RCC 7860 (cell line): Measurements from ENCODE around the gene NAALAD2.
"Not testable (repeated sequence)": the region's sequence is repeated elsewhere in the genome, so short reads cannot be mapped to it uniquely, and the experiment has no call there.

Source experiments
- DNase-seq: peaks from one replicate; pipeline ENCODE4 v3.0.0-alpha.2; 2015; ENCODE audit warnings: low spot score
- FAIRE-seq: peaks from 2 replicates; lab custom pipeline; 2012; peaks lifted over from hg19 to GRCh38; lab: Jason Lieb, UNC

The NAALAD2 gene

GRCh38 chr11:90189011-90189410, 54.5 kb downstream of the NAALAD2 start:
- FAIRE-seq (no peak), DNase-seq (no peak)

- no peak for DNase-seq
- FAIRE-seq, result no peak
These were observed 58.6 kb downstream of the NAALAD2 start for GRCh38 chr11:90192869-90193582.

GRCh38 chr11:90197377-90197776, 62.9 kb downstream of the NAALAD2 start:
- DNase-seq (no peak), FAIRE-seq (no peak)

GRCh38 chr11:90202342-90202741, 67.9 kb downstream of the NAALAD2 start:
- DNase-seq (no peak), FAIRE-seq (no peak)

DNA sequence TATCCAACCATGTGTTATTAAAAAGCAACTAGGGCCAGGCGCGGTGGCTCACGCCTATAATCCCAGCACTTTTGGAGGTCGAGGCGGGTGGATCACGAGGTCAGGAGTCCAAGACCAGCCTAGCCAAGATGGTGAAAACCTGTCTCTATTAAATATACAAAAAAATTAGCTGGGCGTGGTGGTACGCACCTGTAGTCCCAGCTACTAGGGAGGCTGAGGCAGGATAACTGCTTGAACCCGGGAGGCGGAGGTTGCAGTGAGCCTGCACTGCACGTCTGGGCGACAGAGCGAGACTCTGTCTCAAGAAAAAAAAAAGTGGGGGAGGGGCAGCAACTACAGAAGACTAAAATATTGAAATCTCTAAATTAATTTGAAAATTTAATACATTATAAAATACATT, 69.9 kb downstream of the NAALAD2 start:
- DNase-seq (no peak), FAIRE-seq (no peak)

DNA sequence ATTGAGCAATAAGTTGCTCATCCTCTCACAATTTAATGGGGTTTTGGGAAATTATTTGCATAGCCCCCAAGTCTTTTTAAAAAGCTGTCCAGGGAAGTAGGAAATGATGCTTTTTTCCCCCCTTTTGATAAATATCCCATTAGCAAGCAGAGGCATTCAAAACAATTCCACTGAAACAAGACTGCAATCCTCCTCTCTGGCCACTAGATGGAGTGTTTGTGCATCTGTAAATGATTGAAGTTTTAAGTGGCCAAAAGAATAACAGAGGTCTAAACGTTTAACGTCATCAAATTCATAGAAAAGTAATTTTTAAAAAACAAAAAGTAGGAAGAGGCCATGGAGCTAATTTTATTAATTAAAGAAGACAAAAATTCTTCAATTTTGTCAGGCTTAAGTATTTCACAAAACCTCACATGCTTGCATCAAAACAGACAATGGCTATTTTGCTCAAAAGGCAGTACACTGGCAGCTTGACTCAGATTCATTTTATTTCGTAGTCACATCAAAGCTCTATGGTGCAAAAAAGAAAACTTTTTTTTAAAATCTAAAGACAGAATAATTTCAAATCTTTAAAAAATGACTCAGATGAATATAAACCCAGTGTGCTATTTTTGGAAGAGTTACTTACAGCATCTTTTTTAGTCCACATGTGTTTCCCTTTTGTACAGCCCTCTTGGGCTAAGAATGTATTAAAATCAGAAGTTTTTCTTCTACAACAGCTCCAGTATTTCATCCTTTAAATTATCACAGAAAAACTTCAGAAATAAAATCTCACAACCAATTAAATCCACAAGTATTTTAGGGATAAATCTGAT, 70.6 kb downstream of the NAALAD2 start:
- peak; percentile 48 for DNase-seq
- FAIRE-seq, result peak; percentile 68

DNA sequence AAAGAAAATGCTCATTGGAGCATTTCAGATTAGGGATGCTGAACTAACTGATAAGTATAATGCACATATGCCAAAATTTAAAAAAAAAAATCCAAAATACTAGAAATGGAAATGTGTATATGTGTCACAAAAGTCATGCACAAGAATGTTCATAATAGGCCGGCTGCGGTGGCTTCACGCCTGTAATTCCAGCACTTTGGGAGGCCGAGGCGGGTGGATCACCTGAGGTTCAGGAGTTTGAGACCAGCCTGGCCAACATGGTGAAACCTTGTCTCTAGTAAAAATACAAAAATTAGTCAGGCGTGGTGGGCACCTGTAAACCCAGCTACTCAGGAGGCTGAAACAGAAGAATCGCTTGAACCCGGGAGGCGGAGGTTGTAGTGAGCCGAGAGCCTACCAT, 73.5 kb downstream of the NAALAD2 start:
- DNase-seq, FAIRE-seq: not testable (repeated sequence)

DNA sequence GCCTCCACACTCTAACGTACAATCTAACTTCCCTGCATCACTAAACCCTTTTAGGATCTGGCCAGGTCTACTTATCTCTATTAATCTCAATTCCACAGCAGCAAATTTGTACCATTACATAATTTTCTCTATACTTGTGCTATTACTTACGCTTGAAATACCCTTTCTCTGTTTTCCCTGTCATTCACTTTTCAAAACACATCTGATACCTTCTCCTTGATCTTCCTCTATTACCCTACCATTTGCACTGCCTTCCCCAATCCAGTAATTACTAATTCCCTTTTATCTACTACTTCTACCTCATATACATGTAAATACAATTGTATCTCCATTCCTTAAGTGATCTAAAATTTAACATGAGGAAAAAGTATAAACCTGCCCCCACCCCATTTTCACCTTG, 74.4 kb downstream of the NAALAD2 start:
- DNase-seq (no peak), FAIRE-seq (no peak)

DNA sequence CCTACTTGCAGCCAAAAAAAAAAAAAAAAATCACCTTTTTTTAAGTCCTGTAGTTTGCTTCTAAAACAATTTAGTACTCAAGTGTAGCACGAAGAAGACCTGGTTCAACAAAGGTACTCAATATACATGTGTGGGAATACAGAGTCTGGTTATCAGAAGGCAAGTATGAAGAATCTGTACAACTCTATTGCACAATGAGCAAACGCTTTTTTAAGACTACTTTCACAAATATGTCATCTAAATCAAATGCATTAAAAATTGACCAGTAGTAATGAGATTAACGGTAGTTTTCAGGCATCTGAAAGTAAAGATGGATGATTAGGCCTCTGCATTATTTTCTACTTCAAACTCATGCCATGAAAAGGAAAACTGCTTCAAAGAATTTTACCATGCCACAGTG, 78.9 kb downstream of the NAALAD2 start:
- DNase-seq (no peak), FAIRE-seq (no peak)

GRCh38 chr11:90216611-90217010, 82.1 kb downstream of the NAALAD2 start:
- FAIRE-seq, result no peak

GRCh38 chr11:90218606-90219005, 84.1 kb downstream of the NAALAD2 start:
- DNase-seq (no peak), FAIRE-seq (no peak)

More at GRCh38 chr11:90216611-90217010, 82.1 kb downstream of the NAALAD2 start:
- no peak for DNase-seq

- FAIRE-seq (no peak), DNase-seq (no peak)
These were observed 85.0 kb downstream of the NAALAD2 start for GRCh38 chr11:90219438-90219837.

DNA sequence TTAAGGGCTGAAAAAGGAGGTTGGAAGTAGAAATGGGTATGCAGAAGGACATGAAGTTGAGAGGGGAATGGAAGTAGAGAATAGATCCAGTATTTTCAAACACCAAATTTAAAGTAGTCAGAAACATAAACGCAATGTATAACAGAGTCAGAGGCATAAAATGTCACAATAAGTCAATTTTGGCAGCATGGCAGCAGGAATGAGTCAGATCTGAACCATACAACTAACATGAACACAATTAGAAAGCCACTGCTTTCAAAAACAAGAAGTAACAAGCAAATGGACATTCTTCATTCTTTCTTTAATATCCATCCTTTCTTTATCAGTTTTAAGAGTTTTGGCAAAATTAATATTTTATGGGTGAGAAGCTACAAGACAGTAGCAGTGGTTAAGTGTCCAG, 85.9 kb downstream of the NAALAD2 start:
- no peak for DNase-seq
- FAIRE-seq, result no peak

- DNase-seq (no peak), FAIRE-seq (no peak)
These were observed 87.5 kb downstream of the NAALAD2 start for GRCh38 chr11:90221803-90222458.

DNA sequence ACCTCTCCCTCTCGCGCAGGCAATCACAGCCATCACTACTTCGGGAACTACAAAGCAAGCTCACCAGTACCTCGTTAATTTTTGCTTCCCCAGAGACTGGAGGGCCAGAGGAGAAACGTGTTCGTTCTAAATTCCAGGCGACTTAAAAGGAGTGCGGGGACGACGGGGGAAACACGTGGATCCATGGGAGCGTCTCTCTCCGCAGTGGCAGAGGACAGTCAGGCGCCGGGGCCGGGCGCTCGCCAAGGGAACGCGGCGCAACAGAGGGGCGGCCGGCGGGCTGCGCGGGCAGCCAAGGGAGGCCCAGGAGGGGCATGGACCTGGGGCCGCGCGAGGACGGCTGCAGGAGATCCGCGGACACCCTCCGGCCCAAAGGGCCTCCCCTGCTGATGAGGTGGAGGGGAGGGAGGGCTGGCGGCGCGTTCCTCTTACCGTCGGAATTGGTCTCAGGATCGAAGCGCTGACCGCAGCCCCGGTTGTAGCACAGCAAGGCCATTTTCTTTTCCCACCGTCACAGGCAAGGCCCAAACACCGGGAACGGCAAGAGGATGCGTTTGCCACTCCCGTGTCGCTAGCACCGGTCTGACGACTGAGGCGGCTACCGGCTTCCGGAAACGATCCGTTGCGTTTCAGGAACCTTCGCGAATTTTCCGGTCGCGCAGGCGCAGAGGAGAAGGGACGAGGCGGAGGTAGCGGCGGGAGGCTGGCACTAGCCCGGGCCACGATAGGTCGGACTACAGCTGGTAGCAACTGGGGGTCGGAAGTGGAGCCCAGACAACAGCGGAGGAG, 88.2 kb downstream of the NAALAD2 start, which contains the start of gene CHORDC1:
Gene CHORDC1, minus strand, starts transcription at position 591 of the 789 bp plus-strand sequence. Its CDS starts 95 bp downstream, at position 496.
- DNase-seq (peak; percentile 70), FAIRE-seq (peak; percentile 16)

GRCh38 chr11:90223248-90223585, 88.8 kb downstream of the NAALAD2 start:
- DNase-seq, result no peak
- no peak for FAIRE-seq

DNA sequence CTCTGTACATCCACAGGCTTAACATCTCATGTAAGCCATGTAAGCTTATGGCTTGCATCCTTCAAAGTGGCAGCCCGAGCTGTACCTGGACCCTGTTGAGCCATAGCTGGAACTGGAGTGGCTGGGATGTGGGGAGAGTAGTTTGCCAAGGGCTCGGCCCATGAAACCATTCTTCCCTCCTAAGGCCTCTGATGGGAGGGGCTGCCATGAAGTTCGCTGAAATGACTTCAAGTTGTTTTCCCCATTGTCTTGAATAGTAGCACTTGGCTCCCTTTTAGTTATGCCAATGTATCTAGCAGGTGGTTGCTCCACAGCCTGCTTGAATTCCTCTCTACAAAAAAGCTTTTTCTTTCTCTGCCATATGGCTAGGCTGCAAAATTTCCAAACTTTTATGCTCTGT, 93.6 kb downstream of the NAALAD2 start:
- FAIRE-seq, result no peak
- DNase-seq, result no peak

- DNase-seq (peak; percentile 15), FAIRE-seq (no peak)
These were observed 95.3 kb downstream of the NAALAD2 start for GRCh38 chr11:90229791-90230190.

GRCh38 chr11:90234977-90235376, 100.5 kb downstream of the NAALAD2 start:
- no peak for DNase-seq

DNA sequence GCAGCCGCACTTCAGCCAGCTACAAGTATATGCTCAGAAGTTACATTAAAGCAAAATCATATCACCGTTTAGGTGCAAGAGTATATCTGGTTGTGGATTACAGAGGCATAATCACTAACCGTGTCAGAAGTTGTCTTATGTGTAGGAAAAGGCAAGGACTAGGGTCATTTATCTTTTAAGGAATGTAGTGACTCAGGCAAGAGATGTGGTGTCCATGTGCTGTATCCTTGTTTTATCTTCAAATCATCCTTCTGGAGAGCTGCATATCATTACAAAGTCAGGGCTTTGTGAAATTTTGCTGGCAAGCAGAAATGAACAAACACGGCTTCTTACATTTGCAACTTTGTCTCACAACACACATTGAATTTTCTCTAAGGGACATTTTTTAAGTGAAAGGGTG, 101.1 kb downstream of the NAALAD2 start:
- no peak for FAIRE-seq
- no peak for DNase-seq

More at GRCh38 chr11:90234977-90235376, 100.5 kb downstream of the NAALAD2 start:
- FAIRE-seq, result no peak

GRCh38 chr11:90237004-90237403, 102.5 kb downstream of the NAALAD2 start:
- FAIRE-seq (no peak), DNase-seq (no peak)
